ENCODE measurements around the gene TF. TPM values are rescaled to one million over a fixed set of nuclear protein-coding genes. Genes with fewer than 3 reads are reported as not detected.

Gene TF
- total and polyA plus RNA-seq, 10 of the 15 experiments (the other 5 are each of a cell fraction or from before 2014, with no cell fraction given) = under 0.01 to 8.9 (median 0.05) TPM; not detected in 1

GRCh38 chr3:133730993-133731392, 15.2 kb upstream of the TF start:
- no peak overlapping the region for H3K27ac ChIP-seq (ENCODE audit: control insufficient read depth, insufficient read depth)
- BruUV-seq (replicated peaks) = no TSS peak
- no peaks in the 10 kb centered on the region for H3K4me1 ChIP-seq (ENCODE audit: control insufficient read depth, insufficient read depth, low read length)
- no peak for FAIRE-seq
- 0 out of 4 replicates have a peak, but pooled peaks cover 0 to 3% of the 10 kb centered on the region in 2 experiments for H3K27me3 ChIP-seq (replicated peaks in 1 of 2; ENCODE audit: control insufficient read depth in 2 of 2, insufficient read depth in 2 of 2, low read length in 1 of 2)
- no peak for DNase-seq (ENCODE audit: low read depth, low spot score)
- ChIA-PET POLR2A (no interaction called here), SMC1A (ENCODE audit: uncharacterized antibody, unreplicated experiment) (no interaction called here), RAD21 (ENCODE audit: unreplicated experiment) (no interaction called here), CTCF (no interaction called here)
- no peaks in the 10 kb centered on the region for H4K20me1 ChIP-seq (ENCODE audit: control insufficient read depth, insufficient read depth)
- H3K79me2 ChIP-seq (ENCODE audit: control insufficient read depth, insufficient read depth, low read length) = no peaks in the 10 kb centered on the region
- no peak for ATAC-seq
- in situ Hi-C loops (cut with MboI) = no loop called here
- H3K4me3 ChIP-seq = no peak overlapping the region
- no peaks in the 10 kb centered on the region for H3K36me3 ChIP-seq (ENCODE audit: control insufficient read depth in 2 of 2, insufficient read depth in 2 of 2, low read length in 1 of 2)
- TF ChIP-seq SUZ12 (IDR thresholded peaks at IDR 0.05; ENCODE audit: unreplicated experiment) = no peak
- TF ChIP-seq SPI1 (IDR thresholded peaks at IDR 0.05; ENCODE audit: borderline replicate concordance, insufficient read depth, low read depth, low read length) = no peak
- TF ChIP-seq KDM1A (IDR thresholded peaks at IDR 0.05; ENCODE audit: borderline replicate concordance) = no peak
- no peak for TF ChIP-seq ATF3 (IDR thresholded peaks at IDR 0.05; ENCODE audit: borderline replicate concordance, extremely low read depth, low read depth, low read length)
- TF ChIP-seq, protein P1, sequence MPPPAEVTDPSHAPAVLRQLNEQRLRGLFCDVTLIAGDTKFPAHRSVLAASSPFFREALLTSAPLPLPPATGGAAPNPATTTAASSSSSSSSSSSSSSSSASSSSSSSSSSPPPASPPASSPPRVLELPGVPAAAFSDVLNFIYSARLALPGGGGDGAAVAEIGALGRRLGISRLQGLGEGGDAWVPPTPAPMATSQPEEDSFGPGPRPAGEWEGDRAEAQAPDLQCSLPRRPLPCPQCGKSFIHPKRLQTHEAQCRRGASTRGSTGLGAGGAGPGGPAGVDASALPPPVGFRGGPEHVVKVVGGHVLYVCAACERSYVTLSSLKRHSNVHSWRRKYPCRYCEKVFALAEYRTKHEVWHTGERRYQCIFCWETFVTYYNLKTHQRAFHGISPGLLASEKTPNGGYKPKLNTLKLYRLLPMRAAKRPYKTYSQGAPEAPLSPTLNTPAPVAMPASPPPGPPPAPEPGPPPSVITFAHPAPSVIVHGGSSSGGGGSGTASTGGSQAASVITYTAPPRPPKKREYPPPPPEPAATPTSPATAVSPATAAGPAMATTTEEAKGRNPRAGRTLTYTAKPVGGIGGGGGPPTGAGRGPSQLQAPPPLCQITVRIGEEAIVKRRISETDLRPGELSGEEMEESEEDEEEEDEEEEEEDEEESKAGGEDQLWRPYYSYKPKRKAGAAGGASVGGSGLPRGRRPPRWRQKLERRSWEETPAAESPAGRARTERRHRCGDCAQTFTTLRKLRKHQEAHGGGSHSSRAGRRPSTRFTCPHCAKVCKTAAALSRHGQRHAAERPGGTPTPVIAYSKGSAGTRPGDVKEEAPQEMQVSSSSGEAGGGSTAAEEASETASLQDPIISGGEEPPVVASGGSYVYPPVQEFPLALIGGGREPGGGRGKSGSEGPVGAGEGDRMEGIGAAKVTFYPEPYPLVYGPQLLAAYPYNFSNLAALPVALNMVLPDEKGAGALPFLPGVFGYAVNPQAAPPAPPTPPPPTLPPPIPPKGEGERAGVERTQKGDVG (CRISPR knock-in tag; IDR thresholded peaks at IDR 0.05) = no peak
- H3K9me3 ChIP-seq (replicated peaks; ENCODE audit: control insufficient read depth, insufficient read depth, low read length) = no peaks in the 10 kb centered on the region; the same call in 2 of the 3 replicates
- no peak overlapping the region for H3K4me2 ChIP-seq (ENCODE audit: control insufficient read depth, insufficient read depth)
- intact Hi-C loops (cut with micrococcal nuclease; ENCODE audit: unreplicated experiment) = no loop called here
- no peak overlapping the region for H3K9ac ChIP-seq (ENCODE audit: control insufficient read depth, insufficient read depth, low read length)
- no peak overlapping the region for H2AFZ ChIP-seq (ENCODE audit: control insufficient read depth, low read depth, low read length)

Data from GM12878 (cell line).